ENCODE measurements around the gene AVPI1. TPM values are rescaled to one million over a fixed set of nuclear protein-coding genes. Genes with fewer than 3 reads are reported as not detected.
"Not testable (repeated sequence)": the region's sequence is repeated elsewhere in the genome, so short reads cannot be mapped to it uniquely, and the experiment has no call there.

AVPI1 gene
- total RNA-seq, 1 donor, result 8.9 TPM

GRCh38 chr10:97713339-97713825 is 26.3 kb upstream of the AVPI1 start, which contains the start of gene MARVELD1:
MARVELD1 (plus strand) TSS chr10:97713730; CDS start chr10:97713877, 147 bp downstream.
- peak in 1 of 3 donors; percentile 23 for DNase-seq (ENCODE audit: low read depth in 2 of 3, low spot score in 2 of 3)

GRCh38 chr10:97711640-97712572 is 24.9 kb upstream of the AVPI1 start:
- DNase-seq (ENCODE audit: low read depth in 2 of 3, low spot score in 2 of 3), result no peak

GRCh38 chr10:97708976-97709946 is 22.2 kb upstream of the AVPI1 start:
- peak in 2 of 3 donors; percentile 46 to 66 for DNase-seq (ENCODE audit: low read depth in 2 of 3, low spot score in 2 of 3)

GRCh38 chr10:97708167-97708566 is 21.1 kb upstream of the AVPI1 start:
- DNase-seq (ENCODE audit: low read depth in 2 of 3, low spot score in 2 of 3), result no peak

GRCh38 chr10:97707134-97707861 is 20.3 kb upstream of the AVPI1 start:
- no peak for DNase-seq (ENCODE audit: low read depth in 2 of 3, low spot score in 2 of 3)

- DNase-seq (ENCODE audit: low read depth in 2 of 3, low spot score in 2 of 3), result no peak
Observed at GRCh38 chr10:97705006-97705670, 18.1 kb upstream of the AVPI1 start.

GRCh38 chr10:97704341-97704740 is 17.3 kb upstream of the AVPI1 start:
- DNase-seq (ENCODE audit: low read depth in 2 of 3, low spot score in 2 of 3), result no peak

- DNase-seq (ENCODE audit: low read depth in 2 of 3, low spot score in 2 of 3), result no peak
Observed at GRCh38 chr10:97703398-97704067, 16.5 kb upstream of the AVPI1 start.

- DNase-seq (ENCODE audit: low read depth in 2 of 3, low spot score in 2 of 3), result peak; percentile 44 to 81 (median 65)
Observed at GRCh38 chr10:97701438-97702069, 14.5 kb upstream of the AVPI1 start.

GRCh38 chr10:97698072-97698655 is 11.1 kb upstream of the AVPI1 start:
- DNase-seq (ENCODE audit: low read depth in 2 of 3, low spot score in 2 of 3), result not testable (repeated sequence)

- DNase-seq (ENCODE audit: low read depth in 2 of 3, low spot score in 2 of 3), result no peak
Observed at GRCh38 chr10:97690133-97690532, 3.1 kb upstream of the AVPI1 start.

- no peak for DNase-seq (ENCODE audit: low read depth in 2 of 3, low spot score in 2 of 3)
Observed at GRCh38 chr10:97689559-97690020, 2.5 kb upstream of the AVPI1 start.

GRCh38 chr10:97687785-97688781 is 1.0 kb upstream of the AVPI1 start:
- no peak for DNase-seq (ENCODE audit: low read depth in 2 of 3, low spot score in 2 of 3)

- DNase-seq (ENCODE audit: low read depth in 2 of 3, low spot score in 2 of 3), result no peak
Observed at GRCh38 chr10:97686301-97686961, 610 bp downstream of the AVPI1 start.

- no peak for DNase-seq (ENCODE audit: low read depth in 2 of 3, low spot score in 2 of 3)
Observed at GRCh38 chr10:97685395-97685958, 1.6 kb downstream of the AVPI1 start.

- DNase-seq (ENCODE audit: low read depth in 2 of 3, low spot score in 2 of 3), result no peak
Observed at GRCh38 chr10:97684866-97685394, 2.1 kb downstream of the AVPI1 start.

Data from hematopoietic multipotent progenitor cell (in vitro differentiated cells).